GM21529 (cell line): ENCODE data around the gene RPUSD1.

Source experiments
- ATAC-seq: cut with Tn5 transposase; IDR thresholded peaks from one replicate; pipeline ENCODE4 v1.9.1; 2021; ENCODE audit not compliant: unreplicated experiment

The RPUSD1 gene

DNA sequence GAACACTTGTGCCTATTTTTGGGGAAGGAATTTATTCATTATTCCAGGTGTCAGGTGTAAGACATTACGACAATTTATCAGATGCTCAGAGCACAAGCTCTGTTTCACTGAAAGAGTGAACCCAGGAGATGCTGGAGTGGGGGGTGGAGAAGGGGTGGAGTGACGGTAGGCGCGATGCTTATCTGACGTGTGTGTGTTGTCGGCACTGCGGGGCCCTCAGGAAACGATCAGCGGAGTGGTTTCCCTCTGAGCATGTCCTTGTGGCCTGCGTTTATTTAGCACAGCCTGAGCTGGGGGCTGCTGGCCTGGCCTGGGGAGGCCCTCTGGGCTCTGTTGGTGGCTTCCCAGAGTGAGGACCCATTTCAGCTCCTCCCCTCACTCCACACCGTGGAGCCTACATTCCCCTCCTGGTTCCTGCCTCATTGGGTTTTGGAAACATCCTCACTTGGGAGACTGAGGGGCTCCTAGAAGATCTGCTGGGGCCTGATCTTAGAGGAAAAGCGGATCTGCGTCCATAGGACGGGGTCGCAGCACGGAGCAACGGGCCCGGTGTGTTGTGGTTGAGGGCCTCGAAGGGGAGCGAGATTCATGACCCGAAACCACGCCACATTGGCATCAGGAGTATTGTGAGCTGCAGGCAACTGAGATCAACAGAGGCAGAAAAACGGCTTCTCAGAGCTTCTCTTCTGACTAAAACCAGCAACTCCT, 31.3 kb upstream of the RPUSD1 start:
- no peak for ATAC-seq

DNA sequence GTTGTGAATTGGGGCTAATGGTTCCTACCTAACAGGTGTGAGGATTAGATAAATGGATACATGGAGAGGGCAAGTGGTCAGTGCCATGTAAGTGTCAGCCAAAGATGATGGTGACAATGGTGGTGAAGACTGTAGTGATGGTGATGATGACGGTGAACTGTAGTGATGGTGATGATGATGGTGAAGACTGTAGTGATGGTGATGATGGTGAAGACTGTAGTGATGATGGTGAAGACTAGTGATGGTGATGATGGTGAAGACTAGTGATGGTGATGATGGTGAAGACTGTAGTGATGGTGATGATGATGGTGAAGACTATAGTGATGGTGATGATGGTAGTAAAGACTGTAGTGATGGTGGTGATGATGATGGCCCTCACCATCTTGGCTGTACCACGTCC, 30.4 kb upstream of the RPUSD1 start:
- no peak for ATAC-seq

DNA sequence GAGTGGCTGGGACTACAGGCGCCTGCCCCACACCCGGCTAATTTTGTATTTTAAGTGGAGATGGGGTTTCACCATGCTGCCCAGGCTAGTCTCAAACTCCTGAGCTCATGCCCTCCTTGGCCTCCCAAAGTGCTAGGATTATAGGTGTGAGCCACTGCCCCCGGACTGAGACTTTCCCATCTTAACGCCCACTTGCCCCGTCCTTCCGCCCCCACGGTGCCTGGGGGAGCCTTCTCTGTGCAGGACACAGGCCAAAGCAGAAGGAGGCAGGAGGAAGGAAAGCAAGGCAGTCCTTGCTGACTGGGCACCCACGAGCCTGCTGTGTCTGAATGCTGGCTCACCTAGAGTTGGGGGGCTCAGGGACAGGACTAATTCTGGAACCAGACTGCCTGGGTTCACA, 30.0 kb upstream of the RPUSD1 start:
- ATAC-seq: no peak

DNA sequence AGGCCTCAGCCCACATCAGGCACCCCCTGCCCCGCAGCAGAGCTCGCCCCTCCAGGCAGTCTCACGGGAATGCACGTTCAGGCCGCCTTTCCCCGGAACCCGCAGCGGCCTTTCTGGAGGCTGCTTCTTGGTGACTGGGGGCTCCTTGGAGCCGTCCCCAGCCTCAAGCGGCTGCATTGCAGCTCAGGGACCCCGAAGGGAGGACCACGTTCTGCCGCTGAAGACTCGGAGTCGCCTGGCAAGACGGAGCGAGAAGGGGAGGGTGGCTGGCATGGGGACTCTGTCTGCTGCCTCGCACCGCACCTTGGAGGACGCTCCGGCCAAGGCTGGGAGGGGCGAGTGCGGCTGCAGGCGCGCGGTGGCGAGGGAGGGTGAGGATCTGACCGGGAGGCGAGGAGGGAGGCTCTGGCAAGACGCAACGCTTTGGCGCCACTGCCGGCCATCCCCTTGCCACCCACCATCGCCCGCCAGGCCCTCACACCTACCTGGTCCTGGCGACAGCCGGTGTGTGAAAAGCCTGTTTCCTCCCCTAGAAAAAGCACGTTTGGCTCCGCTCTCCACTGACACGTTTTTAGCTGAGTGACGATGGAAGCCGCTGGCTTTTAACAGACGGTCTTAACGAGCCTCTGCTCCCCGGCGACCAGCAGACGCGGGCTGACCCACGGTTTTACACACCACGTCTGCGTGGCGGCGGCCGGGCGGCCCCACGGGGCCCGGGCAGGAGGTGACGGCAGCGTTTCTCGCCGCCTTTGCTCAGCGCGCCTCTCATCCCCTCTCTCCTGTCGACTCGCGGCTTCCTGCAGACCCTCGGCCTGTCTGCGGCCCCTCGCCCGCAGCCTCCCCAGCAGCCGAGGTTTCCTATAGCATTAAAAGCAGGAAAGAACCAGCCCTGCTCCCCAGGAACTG, 29.1 kb upstream of the RPUSD1 start:
- ATAC-seq: no peak

DNA sequence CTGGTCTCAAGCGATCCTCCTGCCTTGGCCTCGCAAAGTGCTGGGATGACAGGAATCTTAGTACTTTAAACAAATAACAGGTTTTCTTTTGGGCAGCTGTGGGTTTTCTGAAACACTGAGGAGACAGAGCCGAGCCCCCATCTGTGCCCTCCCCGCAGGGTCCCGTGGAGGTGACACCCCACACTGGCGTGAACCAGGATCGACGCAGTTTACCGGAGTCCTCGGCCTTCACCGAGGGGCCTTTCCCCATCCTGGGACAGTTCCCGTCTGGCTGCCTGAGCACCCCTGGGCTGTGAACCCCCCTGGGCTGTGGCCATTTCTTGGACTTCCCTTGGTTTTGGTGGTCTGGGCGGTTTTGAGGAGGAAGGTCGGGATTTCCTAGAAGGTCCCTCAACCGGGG, 27.7 kb upstream of the RPUSD1 start:
- ATAC-seq: no peak

DNA sequence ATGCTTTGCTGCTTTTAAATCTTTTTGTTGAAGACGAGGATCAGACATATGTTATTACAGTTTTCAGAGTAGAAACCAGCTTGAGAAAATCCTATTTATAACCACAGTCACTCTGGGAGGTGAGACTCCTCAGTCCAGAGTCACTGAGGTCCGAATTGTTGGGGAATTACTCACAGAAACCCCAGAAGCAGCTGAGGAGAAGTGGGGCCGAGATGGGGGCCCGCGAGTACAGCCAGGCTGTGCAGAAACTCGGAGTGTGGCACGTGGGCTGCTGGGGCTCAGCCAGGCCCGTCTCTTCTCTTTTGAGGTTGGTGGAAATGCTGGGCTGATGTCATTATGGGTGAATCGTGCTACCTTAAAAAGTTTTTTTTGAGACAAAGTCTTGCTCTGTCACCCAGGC, 26.8 kb upstream of the RPUSD1 start:
- no peak for ATAC-seq

DNA sequence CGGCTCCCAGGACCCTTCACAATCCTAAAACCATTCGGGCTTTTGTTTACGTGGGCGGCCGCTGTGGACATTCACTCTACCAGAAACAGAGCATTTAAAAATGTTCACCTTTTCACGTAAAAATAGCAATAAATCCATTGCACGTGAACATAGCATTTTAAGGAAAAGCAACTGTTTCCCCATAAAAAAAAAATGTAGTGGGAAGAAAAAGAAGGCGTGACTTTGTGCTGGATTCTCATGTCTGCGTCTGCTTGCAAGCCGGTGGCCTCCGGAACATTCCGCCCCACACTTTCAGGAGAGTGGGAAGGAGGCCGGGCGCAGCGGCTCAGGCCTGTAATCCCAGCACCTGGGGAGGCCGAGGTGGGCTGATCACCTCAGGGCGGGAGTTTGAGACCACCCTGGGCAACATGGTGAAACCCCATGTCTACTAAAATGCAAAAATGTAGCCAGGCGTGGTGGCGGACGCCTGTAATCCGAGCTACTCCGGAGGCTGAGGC, 25.8 kb upstream of the RPUSD1 start:
- ATAC-seq: no peak

DNA sequence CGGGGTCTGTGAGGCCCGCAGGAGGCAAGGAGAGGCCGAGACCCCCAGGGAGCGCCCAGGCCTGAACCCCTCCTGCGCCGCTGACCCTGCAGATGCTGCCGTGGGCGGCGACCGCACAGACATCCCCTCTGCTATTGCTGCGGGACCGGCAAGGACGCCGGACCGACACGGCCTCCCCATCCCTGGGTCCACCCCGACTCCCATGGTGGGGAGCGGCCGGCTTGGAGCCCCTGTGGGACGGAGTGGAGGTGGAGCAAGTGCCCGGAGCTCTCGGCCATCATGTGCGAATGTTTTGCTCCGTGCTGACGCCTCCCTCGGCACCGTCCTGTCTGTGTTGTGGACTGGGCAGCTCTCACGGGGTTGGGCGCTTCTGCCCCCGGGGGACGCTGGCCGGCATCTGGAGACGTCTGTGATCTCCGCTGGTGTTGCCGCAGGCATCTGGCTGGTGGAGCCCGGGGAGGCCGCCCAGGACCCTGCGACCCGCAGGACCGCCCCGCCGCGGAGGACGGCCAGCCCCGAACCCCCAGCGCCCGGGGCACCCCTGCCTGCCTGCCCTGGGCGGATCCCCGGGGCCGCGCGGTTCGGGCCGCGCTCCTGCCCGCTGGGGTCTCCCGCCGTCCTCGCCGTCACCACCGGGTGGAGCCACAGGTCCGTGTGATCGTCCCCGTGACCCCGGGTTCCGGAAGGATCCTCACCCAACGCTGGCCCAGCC, 25.2 kb upstream of the RPUSD1 start:
- no peak for ATAC-seq

DNA sequence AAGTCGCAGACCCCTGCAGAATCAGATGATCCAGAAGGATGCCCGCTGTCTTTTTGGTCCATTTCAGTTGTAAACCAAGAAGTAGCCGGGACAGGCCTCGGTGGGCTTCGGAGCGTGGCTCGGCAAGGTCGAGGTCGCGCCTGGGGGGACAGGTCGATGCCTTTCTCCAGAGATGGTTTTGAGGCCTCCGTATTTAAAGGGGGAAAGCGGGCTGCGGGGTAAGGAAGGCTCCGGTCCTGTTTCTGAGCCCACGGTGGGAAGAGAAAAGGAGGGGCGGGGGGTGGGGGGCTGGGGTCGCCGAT, 19.9 kb upstream of the RPUSD1 start:
- no peak for ATAC-seq

DNA sequence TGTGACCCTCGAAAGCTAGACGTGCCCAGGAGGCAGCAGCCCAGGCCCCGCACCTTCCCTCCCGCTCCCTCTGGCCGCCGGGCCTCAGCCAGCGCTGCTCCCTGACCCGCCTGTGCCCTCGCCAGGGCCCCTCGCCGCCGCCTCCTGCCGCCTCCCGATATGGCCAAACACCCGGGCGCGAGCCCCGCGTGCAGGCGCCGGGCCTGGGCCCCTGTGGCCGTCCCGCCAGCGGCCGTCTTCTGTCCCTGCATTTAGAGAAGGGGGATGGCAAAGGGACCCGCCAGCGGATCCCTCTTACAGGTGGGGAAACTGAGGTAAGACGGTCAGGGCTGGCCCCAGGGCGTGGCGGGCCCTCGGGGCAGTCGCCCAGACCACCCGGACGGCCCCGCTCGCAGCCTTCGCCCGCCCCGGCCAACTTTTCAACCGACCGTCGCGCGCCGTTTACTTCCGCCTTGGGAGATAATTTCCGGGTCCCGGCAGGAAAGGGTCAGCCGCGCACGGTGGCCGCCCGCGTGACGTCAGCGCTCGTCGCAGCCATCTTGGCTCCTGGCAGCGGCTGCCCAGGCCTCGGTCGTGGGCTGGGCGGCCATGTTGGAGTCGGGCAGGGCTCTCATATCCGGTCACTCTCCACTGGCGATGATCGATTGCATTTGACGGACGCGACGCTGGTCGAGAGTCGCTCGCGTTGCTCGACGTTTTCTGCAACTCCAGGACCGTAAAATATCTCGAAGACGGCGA, 19.3 kb upstream of the RPUSD1 start:
- peak; percentile 92 for ATAC-seq

DNA sequence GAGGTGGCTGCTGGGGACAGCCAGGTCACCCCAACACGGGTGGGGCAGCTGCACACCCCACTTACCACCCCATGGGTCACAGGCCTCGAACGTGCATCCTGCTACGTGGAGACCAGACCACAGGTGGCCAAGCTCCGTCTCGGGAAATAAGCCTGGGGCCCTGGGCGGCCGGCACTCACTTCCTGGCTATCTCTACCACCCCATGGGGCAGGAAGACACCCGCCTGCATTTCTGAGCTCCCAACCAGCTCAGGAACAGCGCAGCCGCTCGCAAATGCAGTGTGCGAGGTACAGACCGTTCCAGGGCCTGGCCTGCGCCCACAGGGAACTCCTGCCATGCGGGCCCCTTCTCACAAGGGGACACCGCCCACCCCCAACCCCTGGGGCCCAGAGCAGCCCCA, 17.3 kb upstream of the RPUSD1 start:
- no peak for ATAC-seq

DNA sequence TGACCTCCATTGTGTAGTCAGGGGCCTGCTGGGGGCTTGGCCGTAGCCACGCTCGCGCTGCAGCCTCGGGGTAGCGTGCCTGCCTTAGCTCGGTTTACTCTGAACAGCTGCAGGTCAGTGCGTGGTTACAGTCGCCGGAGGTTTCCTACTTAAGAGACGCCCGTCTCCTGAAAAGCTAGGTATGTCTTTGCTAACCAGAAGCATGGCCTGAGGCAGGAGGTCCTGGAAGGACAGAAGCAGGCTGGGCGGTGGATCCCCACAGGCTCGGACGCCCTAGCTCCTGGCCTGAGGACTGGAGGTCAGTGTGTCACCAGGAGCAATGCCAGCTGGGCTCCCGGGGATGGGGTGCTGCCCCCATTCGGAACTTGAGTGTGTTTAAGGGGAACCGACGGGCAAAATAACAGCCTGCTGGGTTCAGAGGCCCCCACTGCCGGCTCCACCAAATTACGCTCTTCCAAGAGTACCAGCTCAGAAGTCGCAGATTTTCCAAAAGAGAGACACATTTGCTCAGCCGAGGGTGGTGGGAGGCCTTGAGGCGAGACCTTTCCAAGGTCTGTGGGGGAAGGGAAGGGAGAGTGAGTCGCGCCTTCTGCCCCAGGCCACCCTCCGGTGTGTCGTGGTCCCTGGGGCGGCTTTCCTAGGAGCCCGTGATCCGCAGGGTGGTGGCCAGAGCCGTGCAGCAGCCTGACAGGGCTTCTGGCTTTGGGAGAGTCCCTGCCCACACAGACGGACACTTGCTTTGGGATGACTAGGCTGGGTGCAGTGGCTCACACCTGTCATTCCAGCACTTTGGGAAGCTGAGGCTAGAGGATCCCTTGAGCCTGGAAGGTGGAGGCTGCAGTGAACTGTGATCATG, 16.2 kb upstream of the RPUSD1 start:
- no peak for ATAC-seq

DNA sequence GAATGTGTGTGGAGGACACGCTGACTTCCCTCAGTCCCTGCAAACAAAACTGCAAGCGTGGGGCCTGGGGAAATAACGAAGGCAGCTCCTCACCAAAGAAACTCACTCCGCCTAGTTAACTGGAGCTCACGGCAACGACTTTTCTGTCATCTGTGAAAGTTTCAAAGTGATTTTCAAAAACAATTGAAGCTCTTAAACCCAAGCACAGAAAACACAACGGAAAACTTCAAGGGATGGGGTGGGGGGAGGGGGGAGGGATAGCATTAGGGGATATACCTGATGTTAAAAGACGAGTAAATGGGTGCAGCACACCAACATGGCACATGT, 15.5 kb upstream of the RPUSD1 start:
- no peak for ATAC-seq

DNA sequence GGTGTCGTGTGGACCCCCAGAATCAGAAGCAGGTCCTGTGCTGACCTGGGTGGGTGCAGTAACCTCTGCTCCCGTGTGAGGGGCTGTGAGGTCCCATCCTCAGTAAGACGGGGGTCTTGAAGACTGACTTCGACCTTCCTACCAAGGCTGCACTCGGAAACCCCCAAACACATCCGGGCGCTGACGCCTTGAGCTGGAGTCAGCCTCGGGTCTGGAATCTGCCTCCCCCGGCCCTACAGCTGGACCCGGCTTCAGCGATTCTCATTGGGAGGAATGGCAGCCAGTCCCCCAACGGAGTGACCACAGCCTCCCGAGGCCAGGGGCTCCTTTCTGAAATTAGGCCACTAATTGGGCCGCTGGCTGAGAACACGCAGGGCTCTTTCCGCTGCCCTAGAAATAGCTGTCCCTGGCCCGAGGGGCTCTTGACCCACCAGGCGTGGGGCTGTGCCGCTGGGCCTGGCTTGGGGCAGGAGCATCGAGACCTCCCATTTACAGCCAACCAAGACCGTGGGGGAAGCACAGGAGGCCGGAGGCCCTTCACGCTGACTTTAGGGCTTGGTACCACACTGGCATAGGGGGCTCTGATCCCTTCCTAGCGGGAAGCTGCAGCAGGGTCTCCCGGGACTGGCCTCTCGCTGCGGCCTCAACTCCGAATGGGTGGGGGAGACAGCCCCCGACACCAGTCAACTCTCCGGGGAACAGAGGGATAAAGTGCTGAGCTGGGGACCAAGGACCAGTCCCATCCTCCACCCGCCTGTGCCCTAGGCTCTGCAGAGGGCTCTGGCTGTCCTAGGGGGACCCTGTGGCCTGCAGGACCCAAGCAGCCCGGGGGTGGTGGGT, 15.0 kb upstream of the RPUSD1 start:
- ATAC-seq: no peak

DNA sequence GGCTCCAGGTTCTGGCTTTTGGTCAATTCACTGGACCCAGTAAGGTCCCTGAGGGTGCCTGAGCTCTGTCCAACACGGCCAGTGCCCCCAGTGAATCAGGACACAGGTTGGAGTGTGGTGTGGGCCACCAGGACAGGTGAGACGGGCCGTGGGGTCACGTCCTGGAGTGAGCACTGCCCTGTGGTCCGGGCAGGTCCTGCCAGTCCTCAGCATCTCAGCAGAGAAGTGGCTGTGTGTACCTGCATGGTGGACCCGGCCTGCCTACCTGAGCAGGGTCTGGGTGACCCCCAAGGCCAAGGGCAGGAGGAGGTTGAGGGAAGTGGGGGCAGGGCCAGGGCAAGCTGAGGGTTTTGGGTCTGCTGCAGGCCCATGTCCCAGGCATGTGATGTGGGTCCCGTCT, 14.3 kb upstream of the RPUSD1 start:
- no peak for ATAC-seq

DNA sequence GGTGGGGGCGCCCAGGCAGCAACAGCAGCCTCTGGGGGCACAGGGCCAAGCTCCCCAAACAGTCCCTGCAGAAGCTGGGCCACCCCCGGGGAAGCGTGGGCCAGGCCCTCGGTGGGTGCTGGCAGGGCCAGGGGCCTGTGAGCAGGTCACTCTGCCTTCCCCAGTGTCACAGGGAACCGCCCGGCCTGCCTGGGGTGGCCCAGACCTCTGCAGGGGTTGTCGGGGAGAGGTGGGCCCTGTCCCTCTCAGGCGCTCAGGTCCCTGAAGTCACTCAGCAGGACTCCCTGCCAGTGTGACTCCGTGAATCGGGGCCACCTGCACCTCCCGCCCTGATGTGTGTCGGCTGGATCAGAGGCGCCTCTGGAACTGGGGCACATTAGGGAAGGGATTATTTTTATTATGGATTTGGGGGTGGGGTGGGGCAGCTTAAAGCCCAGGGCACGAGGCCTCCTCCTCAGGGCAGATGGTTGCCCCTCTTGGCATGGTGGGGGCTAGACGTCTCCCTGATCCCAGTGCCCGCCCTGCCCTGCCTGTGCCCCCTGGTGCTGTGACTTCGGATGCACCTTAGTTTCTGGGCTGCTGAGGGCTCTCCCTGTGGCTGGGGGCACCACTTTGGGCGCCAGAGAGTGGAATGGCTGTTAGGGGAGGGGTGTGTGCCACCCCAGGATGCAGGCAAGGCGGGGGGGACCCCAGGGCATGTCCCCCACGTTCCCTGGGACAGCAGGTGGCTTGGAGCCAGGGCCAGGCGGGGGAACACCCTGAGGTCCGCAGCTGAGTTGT, 13.6 kb upstream of the RPUSD1 start:
- no peak for ATAC-seq

DNA sequence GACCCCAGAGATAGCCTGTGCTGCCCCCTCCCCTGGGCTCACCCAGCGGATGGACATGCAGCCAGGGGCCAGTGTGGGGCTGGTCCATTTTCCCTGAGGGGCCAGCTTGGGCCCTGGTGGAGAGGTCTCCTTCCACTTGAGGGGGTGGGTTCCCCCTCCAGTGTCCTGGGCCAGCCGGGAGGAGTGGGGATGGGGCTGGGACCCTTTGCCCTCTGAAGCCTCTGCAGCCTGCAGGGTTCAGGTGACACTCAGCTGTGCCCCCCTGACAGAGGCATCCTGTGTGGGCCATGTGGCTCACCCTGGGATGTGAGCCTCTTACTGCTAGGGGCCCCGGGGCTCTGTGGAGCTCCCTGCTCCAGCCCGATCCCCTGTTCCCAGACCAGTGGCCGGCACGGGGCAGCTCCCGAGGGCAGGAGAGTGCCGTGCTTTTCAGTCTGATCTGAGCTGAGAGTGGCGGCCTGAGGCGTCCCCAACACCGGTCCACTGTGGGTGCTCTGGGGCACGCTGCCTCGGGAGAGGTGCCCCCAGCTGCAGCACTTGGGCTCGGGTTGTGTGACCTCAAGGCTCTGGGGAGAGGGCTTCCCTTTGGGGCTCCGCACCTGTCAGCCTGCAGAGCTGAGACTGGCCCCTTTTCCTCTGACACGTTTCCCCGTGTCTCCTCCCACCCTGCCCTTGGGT, 12.8 kb upstream of the RPUSD1 start:
- ATAC-seq: no peak
